Keratinocyte (primary cell): ENCODE results near the gene SPATA20. TPM values are rescaled to one million over a fixed set of nuclear protein-coding genes. Genes with fewer than 3 reads are reported as not detected.

Experiments
- DNase-seq: peaks from one replicate; pipeline ENCODE4 v3.0.0-alpha.2; 2011; ENCODE audit warnings: low read depth, missing footprints, low spot score
- FAIRE-seq: peaks from 2 replicates; lab custom pipeline; 2011; peaks lifted over from hg19 to GRCh38; lab: Jason Lieb, UNC
- H2AFZ ChIP-seq: 2 replicates; pipeline ENCODE4 v1.6.0; 2012; ENCODE audit warnings: low read length, control low read depth, inconsistent platforms; ENCODE audit not compliant: control insufficient read depth
- H3K27ac ChIP-seq: 2 replicates; pipeline ENCODE4 v1.5.1; 2011; ENCODE audit warnings: low read length; ENCODE audit not compliant: control insufficient read depth, insufficient read depth
- H3K27me3 ChIP-seq: 3 replicates; pipeline ENCODE4 v1.6.0; 2011; ENCODE audit warnings: low read length; ENCODE audit not compliant: control insufficient read depth, insufficient read depth; ENCODE audit errors: extremely low read depth
- H3K36me3 ChIP-seq, 2 experiments: 2 replicates in 1 of 2; 3 replicates in 1 of 2; pipeline ENCODE4 v1.5.1; 2011; ENCODE audit warnings: low read length in 2 of 2, mild to moderate bottlenecking in 1 of 2; ENCODE audit not compliant: control insufficient read depth in 2 of 2, insufficient read depth in 2 of 2; ENCODE audit errors: extremely low read depth in 1 of 2
- H3K4me1 ChIP-seq: 3 replicates; pipeline ENCODE4 v1.5.1; 2011; ENCODE audit warnings: low read length; ENCODE audit not compliant: control insufficient read depth, insufficient read depth; ENCODE audit errors: extremely low read depth
- H3K4me2 ChIP-seq: 3 replicates; pipeline ENCODE4 v1.6.0; 2011; ENCODE audit warnings: low read depth, low read length; ENCODE audit not compliant: control insufficient read depth, insufficient read depth; ENCODE audit errors: extremely low read depth
- H3K4me3 ChIP-seq, 3 experiments: fragments of 200-600 bp in 1 of 3; sonication (generic) in 1 of 3; 2 replicates in 2 of 3; 3 replicates in 1 of 3; pipeline ENCODE4 v1.5.1; 2011 to 2016; ENCODE audit warnings: low read length in 3 of 3, mild to moderate bottlenecking in 3 of 3, control low read depth in 2 of 3, inconsistent platforms in 1 of 3, low read depth in 1 of 3, mixed read lengths in 1 of 3, mixed run types in 1 of 3, moderate library complexity in 1 of 3; ENCODE audit not compliant: control insufficient read depth in 2 of 3, insufficient read depth in 2 of 3; ENCODE audit errors: extremely low read depth in 1 of 3
- H3K79me2 ChIP-seq: 2 replicates; pipeline ENCODE4 v1.6.0; 2012; ENCODE audit warnings: low read length; ENCODE audit not compliant: control insufficient read depth, insufficient read depth
- H3K9ac ChIP-seq: 3 replicates; pipeline ENCODE4 v1.6.0; 2011; ENCODE audit warnings: low read length; ENCODE audit not compliant: control insufficient read depth, insufficient read depth; ENCODE audit errors: extremely low read depth
- H3K9me1 ChIP-seq: 3 replicates; pipeline ENCODE4 v1.6.0; 2011; ENCODE audit warnings: low read length; ENCODE audit not compliant: control insufficient read depth, insufficient read depth; ENCODE audit errors: extremely low read depth
- H3K9me3 ChIP-seq: 2 replicates; pipeline ENCODE4 v1.5.1; 2012; ENCODE audit warnings: low read depth, low read length; ENCODE audit not compliant: control insufficient read depth
- H4K20me1 ChIP-seq: 3 replicates; pipeline ENCODE4 v1.6.0; 2011; ENCODE audit warnings: low read length; ENCODE audit not compliant: control insufficient read depth, insufficient read depth; ENCODE audit errors: extremely low read depth
- EZH2 ChIP-seq: IDR thresholded peaks from one replicate; pipeline ENCODE4 v1.6.1; 2012; ENCODE audit warnings: inconsistent platforms, mild to moderate bottlenecking, low read length, moderate library complexity
- dilution Hi-C: fragments of 300-500 bp; cut with MboI; formaldehyde crosslinking; loops from one replicate; pipeline ENCODE4 v1.7.0; 2020; ENCODE audit warnings: low sequenced_read_pairs; ENCODE audit not compliant: extremely low pct_ligation_motif_present
- polyA plus RNA-seq, 5 experiments: library from polyadenylated mRNA; depleted of rRNA in 3 of 5; stranded (reverse) in 3 of 5; stranded (forward) in 1 of 5; unstranded in 1 of 5; fragments of >200 nt; gene quantifications; 1 replicate in 1 of 5; 2 replicates in 3 of 5; 3 replicates in 1 of 5; pipeline versions ENCODE4 v1.2.1 to v1.2.3, GENCODE V29; 2011 to 2012; ENCODE audit warnings: missing spikeins in 2 of 5, low read depth in 1 of 5, low replicate concordance in 1 of 5
- TF ChIP-seq, protein P1 (sequence below), 3 experiments: IDR thresholded peaks in 1 of 3; conservative IDR thresholded peaks in 1 of 3; optimal IDR thresholded peaks in 1 of 3; 2 replicates in 2 of 3; 3 replicates in 1 of 3; pipeline versions ENCODE3 to v1.5.1; 2011; ENCODE audit warnings: low read length in 3 of 3, mild to moderate bottlenecking in 3 of 3, moderate library complexity in 2 of 3, control low read depth in 1 of 3, inconsistent platforms in 1 of 3; ENCODE audit not compliant: insufficient read depth in 2 of 3; ENCODE audit errors: extremely low read depth in 1 of 3

The SPATA20 gene
- polyA plus RNA-seq, 1 donor (not counting 4 experiments of a cell fraction or from before 2014, with no cell fraction given): 17.2 TPM

DNA sequence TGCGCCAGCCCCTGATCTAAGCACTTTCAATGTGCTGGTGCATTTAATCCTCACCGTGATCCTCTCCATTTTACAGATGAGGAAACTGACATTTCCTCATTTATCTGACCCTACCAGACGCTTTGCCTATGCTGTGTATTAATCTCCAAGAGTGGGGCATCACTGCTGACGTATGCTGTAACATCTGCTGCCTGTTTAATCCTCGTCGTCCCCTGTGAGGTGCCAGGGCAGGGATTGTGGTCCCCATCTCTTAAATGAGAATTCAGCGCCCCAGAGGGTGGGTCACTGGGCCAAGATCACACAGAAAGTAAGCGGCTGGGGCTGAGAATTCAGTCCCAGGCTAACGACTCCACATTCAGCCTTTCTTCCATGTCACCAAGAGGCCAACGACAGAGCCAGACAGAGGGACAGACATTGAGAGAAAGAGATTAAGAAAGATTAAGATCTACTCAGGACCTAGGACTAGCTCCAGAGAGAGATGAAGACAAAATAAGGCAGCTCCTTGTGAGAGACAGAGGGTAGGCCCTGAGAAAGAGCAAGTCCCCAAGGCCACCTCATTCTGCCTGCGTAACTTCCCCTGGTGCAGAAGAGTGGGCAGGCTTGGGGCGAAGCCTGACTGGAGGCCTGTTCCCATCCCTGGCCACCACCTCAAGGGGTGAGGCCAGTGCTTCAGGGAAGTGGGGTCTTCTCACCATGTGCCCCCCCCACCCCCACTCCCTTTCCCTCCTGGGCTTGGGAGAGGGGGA, 27.1 kb downstream of the SPATA20 start:
- H3K9ac ChIP-seq: no peak overlapping the region
- TF ChIP-seq, protein P1, sequence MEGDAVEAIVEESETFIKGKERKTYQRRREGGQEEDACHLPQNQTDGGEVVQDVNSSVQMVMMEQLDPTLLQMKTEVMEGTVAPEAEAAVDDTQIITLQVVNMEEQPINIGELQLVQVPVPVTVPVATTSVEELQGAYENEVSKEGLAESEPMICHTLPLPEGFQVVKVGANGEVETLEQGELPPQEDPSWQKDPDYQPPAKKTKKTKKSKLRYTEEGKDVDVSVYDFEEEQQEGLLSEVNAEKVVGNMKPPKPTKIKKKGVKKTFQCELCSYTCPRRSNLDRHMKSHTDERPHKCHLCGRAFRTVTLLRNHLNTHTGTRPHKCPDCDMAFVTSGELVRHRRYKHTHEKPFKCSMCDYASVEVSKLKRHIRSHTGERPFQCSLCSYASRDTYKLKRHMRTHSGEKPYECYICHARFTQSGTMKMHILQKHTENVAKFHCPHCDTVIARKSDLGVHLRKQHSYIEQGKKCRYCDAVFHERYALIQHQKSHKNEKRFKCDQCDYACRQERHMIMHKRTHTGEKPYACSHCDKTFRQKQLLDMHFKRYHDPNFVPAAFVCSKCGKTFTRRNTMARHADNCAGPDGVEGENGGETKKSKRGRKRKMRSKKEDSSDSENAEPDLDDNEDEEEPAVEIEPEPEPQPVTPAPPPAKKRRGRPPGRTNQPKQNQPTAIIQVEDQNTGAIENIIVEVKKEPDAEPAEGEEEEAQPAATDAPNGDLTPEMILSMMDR (optimal IDR thresholded peaks at IDR 0.05 in 1 of 3, IDR thresholded peaks at IDR 0.05 in 1 of 3, conservative IDR thresholded peaks at IDR 0.05 in 1 of 3; ENCODE audit: extremely low read depth in 1 of 3, insufficient read depth in 2 of 3, low read length in 3 of 3): no peak
- no peak for TF ChIP-seq EZH2
- no peak for DNase-seq
- FAIRE-seq: no peak
- H4K20me1 ChIP-seq: no peaks in the 10 kb centered on the region
- H3K4me2 ChIP-seq: no peak overlapping the region
- H3K4me3 ChIP-seq: no peak overlapping the region
- dilution Hi-C loops: no loop called here
- no peak overlapping the region for H2AFZ ChIP-seq
- H3K4me1 ChIP-seq: no peaks in the 10 kb centered on the region
- H3K27ac ChIP-seq: no peak overlapping the region
- H3K36me3 ChIP-seq: no peaks in the 10 kb centered on the region
- no peaks in the 10 kb centered on the region for H3K79me2 ChIP-seq
- peaks cover 4% of the 10 kb centered on the region for H3K27me3 ChIP-seq
- H3K9me1 ChIP-seq: no peaks in the 10 kb centered on the region
- no peaks in the 10 kb centered on the region for H3K9me3 ChIP-seq

DNA sequence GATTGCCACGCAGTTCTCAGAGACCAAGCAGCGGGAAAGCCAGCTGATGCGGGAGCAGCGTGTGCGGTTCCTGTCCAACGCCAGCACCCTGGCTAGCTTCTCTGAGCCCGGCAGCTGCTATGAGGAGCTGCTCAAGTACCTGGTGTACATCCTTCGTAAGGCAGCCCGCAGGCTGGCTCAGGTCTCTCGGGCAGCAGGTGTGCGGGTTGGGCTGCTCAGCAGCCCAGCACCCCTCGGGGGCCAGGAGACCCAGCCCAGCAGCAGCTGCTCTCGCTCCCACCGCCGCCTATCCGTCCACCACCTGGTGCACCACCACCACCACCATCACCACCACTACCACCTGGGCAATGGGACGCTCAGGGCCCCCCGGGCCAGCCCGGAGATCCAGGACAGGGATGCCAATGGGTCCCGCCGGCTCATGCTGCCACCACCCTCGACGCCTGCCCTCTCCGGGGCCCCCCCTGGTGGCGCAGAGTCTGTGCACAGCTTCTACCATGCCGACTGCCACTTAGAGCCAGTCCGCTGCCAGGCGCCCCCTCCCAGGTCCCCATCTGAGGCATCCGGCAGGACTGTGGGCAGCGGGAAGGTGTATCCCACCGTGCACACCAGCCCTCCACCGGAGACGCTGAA, 28.7 kb downstream of the SPATA20 start:
- dilution Hi-C loops: no loop called here
- TF ChIP-seq, protein P1 (optimal IDR thresholded peaks at IDR 0.05 in 1 of 3, IDR thresholded peaks at IDR 0.05 in 1 of 3, conservative IDR thresholded peaks at IDR 0.05 in 1 of 3; ENCODE audit: extremely low read depth in 1 of 3, insufficient read depth in 2 of 3, low read length in 3 of 3): peak in 1 of 3 experiments; percentile 4
- no peak for TF ChIP-seq EZH2

More for the DNA sequence above, 28.7 kb downstream of the SPATA20 start:
- Histone ChIP-seq H3K4me3 (no peak overlapping the region), H3K36me3 (no peaks in the 10 kb centered on the region), H3K9ac (no peak overlapping the region), H3K9me1 (no peaks in the 10 kb centered on the region), H2AFZ (no peak overlapping the region), H3K79me2 (no peaks in the 10 kb centered on the region), H4K20me1 (no peaks in the 10 kb centered on the region), H3K27ac (no peak overlapping the region), H3K27me3 (peaks cover 17% of the 10 kb centered on the region), H3K4me1 (no peaks in the 10 kb centered on the region), H3K9me3 (no peaks in the 10 kb centered on the region), H3K4me2 (no peak overlapping the region)
- FAIRE-seq (no peak), DNase-seq (no peak)
